HG02973 (cell line): Measurements from ENCODE around the gene PC.

ENCODE experiments used
- ATAC-seq: cut with Tn5 transposase; IDR thresholded peaks from one replicate; pipeline ENCODE4 v1.9.1; 2021; ENCODE audit warnings: moderate library complexity; ENCODE audit not compliant: unreplicated experiment

PC gene

GRCh38 chr11:66956689-66957290 lies 1.4 kb downstream of the PC start:
- no peak for ATAC-seq

GRCh38 chr11:66953081-66953833 lies 4.9 kb downstream of the PC start:
- ATAC-seq, result no peak

GRCh38 chr11:66951927-66952337 lies 6.3 kb downstream of the PC start:
- ATAC-seq, result no peak

GRCh38 chr11:66951135-66951534 lies 7.0 kb downstream of the PC start:
- no peak for ATAC-seq

- ATAC-seq, result no peak
These were observed 8.1 kb downstream of the PC start for GRCh38 chr11:66950112-66950535.

- no peak for ATAC-seq
These were observed 19.5 kb downstream of the PC start for GRCh38 chr11:66938582-66939135.

- ATAC-seq, result no peak
These were observed 20.9 kb downstream of the PC start for GRCh38 chr11:66937193-66937733.

GRCh38 chr11:66936311-66936711 lies 21.9 kb downstream of the PC start:
- no peak for ATAC-seq

- no peak for ATAC-seq
These were observed 23.0 kb downstream of the PC start for GRCh38 chr11:66934950-66935779.

- no peak for ATAC-seq
These were observed 24.7 kb downstream of the PC start for GRCh38 chr11:66933531-66933930.

GRCh38 chr11:66932543-66932942 lies 25.6 kb downstream of the PC start:
- ATAC-seq, result no peak

GRCh38 chr11:66929753-66930152 lies 28.4 kb downstream of the PC start:
- ATAC-seq, result no peak

- no peak for ATAC-seq
These were observed 33.9 kb downstream of the PC start for GRCh38 chr11:66924272-66924671.

GRCh38 chr11:66922551-66922950 lies 35.6 kb downstream of the PC start:
- no peak for ATAC-seq

- no peak for ATAC-seq
These were observed 37.0 kb downstream of the PC start for GRCh38 chr11:66920978-66921784.

GRCh38 chr11:66919923-66920322 lies 38.3 kb downstream of the PC start:
- no peak for ATAC-seq

- no peak for ATAC-seq
These were observed 39.4 kb downstream of the PC start for GRCh38 chr11:66918741-66919140.

- no peak for ATAC-seq
These were observed 42.3 kb downstream of the PC start for GRCh38 chr11:66915866-66916265.

GRCh38 chr11:66915046-66915832 lies 42.9 kb downstream of the PC start:
- no peak for ATAC-seq

GRCh38 chr11:66914505-66914904 lies 43.7 kb downstream of the PC start:
- no peak for ATAC-seq
